Stomach smooth muscle (tissue), 2 donors: ENCODE data around the gene DENND6B.

Experiments used
- H3K27ac ChIP-seq: one replicate; pipeline ENCODE4 v1.7.0; 2013; ENCODE audit warnings: mild to moderate bottlenecking, low read length, inconsistent platforms
- H3K27me3 ChIP-seq, 2 donors: one replicate each; pipeline ENCODE4 v1.7.0; 2013; ENCODE audit warnings: low read length in 2 of 2; ENCODE audit not compliant: insufficient read depth in 2 of 2, control insufficient read depth in 1 of 2
- H3K36me3 ChIP-seq, 2 donors: one replicate each; pipeline ENCODE4 v1.7.0; 2013; ENCODE audit warnings: low read length in 2 of 2; ENCODE audit not compliant: control insufficient read depth in 2 of 2, insufficient read depth in 2 of 2
- H3K4me1 ChIP-seq: one replicate; pipeline ENCODE4 v1.7.0; 2013; ENCODE audit warnings: low read length; ENCODE audit not compliant: control insufficient read depth, insufficient read depth
- H3K4me3 ChIP-seq, 2 donors: one replicate each; pipeline ENCODE4 v1.7.0; 2013; ENCODE audit warnings: low read length in 2 of 2
- H3K9ac ChIP-seq, 2 donors: one replicate each; pipeline ENCODE4 v1.7.0; 2013; ENCODE audit warnings: low read length in 2 of 2, mild to moderate bottlenecking in 1 of 2
- H3K9me3 ChIP-seq, 2 donors: one replicate each; pipeline ENCODE4 v1.7.0; 2013; ENCODE audit warnings: low read length in 2 of 2; ENCODE audit not compliant: control insufficient read depth in 2 of 2
- donor health status: healthy.
- donor health status: Pancreatic carcinoma.

DENND6B gene

DNA sequence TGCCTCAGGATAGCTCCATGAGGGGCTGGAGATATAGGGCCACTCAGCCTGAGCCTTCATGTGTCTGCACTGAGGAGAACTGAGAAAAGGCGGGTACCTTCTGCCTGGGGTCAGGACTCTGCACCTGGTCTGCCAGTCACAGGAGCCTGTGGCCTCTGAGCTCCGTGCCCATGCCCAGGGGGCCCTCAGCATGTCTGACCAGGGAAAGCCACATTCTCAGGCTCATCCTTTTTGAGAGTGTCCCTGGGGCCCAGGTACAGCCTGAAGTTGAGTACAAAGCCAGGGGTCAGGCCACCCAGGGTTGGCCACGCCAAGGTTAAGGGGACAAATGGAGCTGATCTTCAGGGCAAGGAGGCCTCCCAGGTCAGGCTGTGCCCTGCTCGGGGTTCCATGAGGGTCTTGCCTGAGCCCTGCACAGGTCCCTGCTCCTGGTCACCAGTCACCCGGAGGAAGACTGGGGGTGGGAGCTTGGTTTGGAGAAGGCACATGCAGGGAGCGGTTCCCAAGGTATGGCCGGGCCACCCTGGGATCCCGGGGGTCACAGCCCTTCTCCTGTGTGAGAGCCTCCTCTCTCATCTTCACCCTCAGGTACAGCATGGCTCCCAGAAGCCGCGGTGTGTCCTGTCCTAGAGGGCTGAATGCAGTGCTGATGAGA is 6.0 kb downstream of the DENND6B start:
- Histone ChIP-seq H3K36me3 (no peaks in the 10 kb centered on the region), H3K4me3 (no peak overlapping the region), H3K4me1 (peaks cover under 1% of the 10 kb centered on the region), H3K9ac (no peak overlapping the region), H3K27ac (no peak overlapping the region), H3K27me3 (no peaks in the 10 kb centered on the region), H3K9me3 (no peaks in the 10 kb centered on the region)

- Histone ChIP-seq H3K4me1 (no peaks in the 10 kb centered on the region), H3K9ac (no peak overlapping the region), H3K4me3 (no peak overlapping the region), H3K36me3 (no peaks in the 10 kb centered on the region), H3K27ac (no peak overlapping the region), H3K27me3 (no peaks in the 10 kb centered on the region), H3K9me3 (no peaks in the 10 kb centered on the region)
Measured at GRCh38 chr22:50320116-50320515, 6.7 kb downstream of the DENND6B start.

DNA sequence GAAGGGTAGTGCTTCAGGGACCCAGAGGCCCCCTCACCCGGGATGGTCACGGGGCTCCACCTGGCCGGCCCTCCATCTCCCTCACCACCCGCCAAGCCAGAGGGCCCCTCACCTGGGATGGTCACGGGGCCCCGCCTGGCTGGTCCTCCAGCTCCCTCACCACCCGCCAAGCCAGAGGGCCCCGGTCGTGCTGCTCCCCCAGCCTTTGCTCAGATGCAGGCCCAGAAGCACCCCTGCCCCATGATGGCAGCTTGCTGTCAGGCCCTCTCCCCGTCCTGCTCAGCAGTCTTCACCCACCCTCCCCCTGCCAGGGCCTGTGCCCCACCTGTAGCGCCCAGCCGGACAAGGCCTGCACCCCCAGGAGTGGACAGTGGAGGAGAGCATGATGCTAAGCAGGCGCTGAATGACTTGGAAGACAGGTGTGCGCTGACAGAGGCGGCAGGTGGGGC is 7.3 kb downstream of the DENND6B start:
- no peak overlapping the region for H3K9ac ChIP-seq
- no peaks in the 10 kb centered on the region for H3K9me3 ChIP-seq
- no peak overlapping the region for H3K27ac ChIP-seq
- H3K4me3 ChIP-seq, result no peak overlapping the region
- H3K36me3 ChIP-seq, result no peaks in the 10 kb centered on the region
- no peaks in the 10 kb centered on the region for H3K4me1 ChIP-seq
- no peaks in the 10 kb centered on the region for H3K27me3 ChIP-seq

DNA sequence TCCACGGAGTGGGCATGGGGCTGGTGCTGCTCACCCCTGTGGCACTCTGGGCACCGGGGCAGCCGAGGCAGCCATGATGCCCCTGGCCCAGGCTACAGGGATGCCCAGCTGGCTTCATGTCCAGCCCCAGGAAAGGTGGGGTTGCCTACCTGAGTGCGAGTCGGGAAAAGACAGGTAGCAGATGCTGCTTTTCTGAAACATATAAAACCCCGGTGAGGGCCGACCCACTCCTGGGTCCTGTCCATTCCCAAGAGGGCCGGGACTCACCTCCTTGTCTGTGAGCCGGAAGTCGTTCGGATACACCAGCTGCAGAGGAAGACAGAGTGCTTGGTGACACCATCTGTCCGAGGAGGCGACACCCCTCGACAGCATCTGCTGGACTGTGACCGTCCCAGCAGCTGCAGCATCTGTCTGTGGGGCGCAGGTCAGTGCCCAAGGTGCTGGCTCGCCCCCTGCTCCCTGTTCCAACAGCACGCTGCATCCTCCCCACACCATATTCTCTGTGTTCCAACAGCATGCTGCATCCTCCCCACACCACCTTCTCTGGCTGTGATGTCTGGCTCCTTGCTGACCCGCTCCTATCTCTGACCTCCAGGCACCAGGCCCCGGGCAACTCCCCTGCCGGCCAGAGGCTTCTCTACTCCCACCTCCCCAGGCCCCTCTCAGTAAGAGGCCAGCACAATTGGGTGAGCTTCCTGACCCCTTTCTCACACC is 8.0 kb downstream of the DENND6B start:
- no peaks in the 10 kb centered on the region for H3K27me3 ChIP-seq
- no peaks in the 10 kb centered on the region for H3K36me3 ChIP-seq
- no peak overlapping the region for H3K4me3 ChIP-seq
- H3K9me3 ChIP-seq, result no peaks in the 10 kb centered on the region
- H3K27ac ChIP-seq, result no peak overlapping the region
- H3K9ac ChIP-seq, result no peak overlapping the region
- H3K4me1 ChIP-seq, result peaks cover 3% of the 10 kb centered on the region

DNA sequence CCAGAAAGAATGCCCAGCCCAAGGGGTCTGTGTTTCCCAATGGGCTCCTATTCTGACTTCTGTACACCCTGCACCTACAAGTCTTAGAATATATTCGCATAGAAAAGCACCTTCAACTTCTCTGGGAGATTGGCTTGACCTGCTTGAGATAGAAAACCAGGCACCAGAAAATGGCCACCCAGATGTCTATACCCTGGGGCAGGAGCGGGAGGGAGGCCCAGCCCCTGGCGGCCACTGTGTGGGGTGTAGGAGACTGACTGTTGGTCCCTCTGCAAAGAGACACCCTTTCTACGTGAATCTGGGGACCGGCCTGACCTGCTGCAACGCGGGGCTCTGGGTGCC is 8.5 kb downstream of the DENND6B start:
- H3K27me3 ChIP-seq, result no peaks in the 10 kb centered on the region
- no peaks in the 10 kb centered on the region for H3K9me3 ChIP-seq
- H3K4me3 ChIP-seq, result no peak overlapping the region
- no peak overlapping the region for H3K9ac ChIP-seq
- peaks cover 3% of the 10 kb centered on the region for H3K4me1 ChIP-seq
- H3K36me3 ChIP-seq, result no peaks in the 10 kb centered on the region
- no peak overlapping the region for H3K27ac ChIP-seq

DNA sequence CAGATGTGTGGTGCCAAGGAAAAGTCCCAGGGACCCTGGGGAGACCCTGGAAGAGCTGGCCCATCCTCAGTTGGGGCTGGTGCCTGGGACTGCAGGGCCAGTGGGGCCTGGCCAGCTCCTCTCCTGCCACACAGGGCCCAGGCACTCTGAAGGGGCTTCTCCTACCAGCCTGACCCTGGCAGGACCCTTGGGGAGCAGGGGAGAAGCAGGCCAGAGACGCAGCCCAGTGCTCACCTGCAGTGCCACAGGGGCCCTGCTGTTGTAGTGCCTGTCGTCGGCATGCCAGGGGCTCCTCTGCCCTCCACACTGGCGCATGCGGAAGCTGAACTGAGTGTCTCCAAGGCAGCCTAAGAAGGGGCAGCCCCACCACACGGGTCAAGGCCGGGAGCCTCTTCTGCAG is 9.1 kb downstream of the DENND6B start:
- Histone ChIP-seq H3K9me3 (no peaks in the 10 kb centered on the region), H3K9ac (no peak overlapping the region), H3K36me3 (no peaks in the 10 kb centered on the region), H3K27me3 (no peaks in the 10 kb centered on the region), H3K4me1 (peaks cover 3% of the 10 kb centered on the region), H3K4me3 (no peak overlapping the region), H3K27ac (no peak overlapping the region)

DNA sequence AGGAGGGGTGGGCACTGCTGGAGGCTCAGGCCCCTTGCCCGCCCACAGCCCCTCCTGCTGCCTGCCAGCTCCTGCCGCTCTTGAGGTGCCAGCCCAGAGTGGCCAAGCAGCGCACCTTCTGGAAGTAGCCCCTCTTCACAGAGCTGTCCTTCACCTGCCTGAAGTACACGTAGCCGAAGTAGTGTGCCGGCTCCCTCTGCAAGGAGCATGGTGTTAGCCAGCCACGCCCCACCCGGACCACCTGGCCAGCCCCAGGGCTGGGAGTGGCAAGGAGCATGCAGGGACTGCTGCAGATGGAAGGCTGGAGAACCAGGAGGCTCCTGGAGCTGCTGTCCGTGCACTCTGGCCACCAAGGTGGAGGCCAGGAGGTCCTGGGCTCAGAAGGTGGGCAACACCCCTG is 9.6 kb downstream of the DENND6B start:
- no peak overlapping the region for H3K27ac ChIP-seq

DNA sequence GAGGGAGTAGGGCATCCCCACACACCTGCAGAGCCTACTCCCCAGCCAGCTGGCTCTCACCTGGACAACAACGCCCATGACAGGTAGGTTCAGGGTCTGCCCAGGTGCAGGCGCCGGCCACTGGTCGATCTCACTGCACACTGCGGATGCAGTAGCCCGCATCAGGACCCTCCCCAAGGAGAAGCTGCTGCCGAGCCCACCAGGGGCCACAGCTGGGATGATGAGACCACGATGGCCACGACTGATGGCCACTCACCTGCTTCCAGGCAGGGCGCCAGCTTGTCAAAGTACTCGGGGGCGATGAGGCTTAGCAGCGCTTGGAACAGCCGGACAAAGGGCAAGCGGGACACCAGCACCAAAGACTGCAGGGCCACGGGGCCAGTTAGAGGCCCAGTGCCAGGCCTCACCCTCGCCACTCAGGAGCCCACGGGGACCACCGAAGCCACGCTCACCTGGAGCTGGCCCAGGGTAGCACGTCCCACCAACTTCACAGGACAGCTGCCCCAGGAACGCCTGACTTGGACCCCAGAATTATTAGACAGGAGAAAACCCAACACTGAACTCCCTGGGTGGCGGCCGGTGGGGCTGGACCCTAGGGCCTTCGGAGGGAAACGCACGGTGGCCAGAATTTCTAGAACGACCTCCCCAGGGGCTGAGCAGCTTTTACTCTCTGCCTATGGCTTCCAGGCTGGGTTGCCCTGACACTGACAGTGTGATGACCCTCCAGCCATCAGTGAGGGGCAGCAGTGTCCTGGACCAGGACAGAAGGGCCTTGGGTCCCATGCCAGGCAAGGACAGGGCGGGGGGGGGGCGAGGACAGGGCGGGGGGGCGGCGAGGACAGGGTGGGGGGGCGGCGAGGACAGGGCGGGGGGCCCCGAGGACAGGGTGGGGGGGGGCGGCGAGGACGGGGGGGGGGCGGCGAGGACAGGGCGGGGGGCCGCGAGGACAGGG is 10.4 kb downstream of the DENND6B start:
- Histone ChIP-seq H3K4me1 (peaks cover 3% of the 10 kb centered on the region), H3K27ac (no peak overlapping the region), H3K27me3 (no peaks in the 10 kb centered on the region), H3K4me3 (no peak overlapping the region), H3K9me3 (no peaks in the 10 kb centered on the region), H3K9ac (no peak overlapping the region), H3K36me3 (no peaks in the 10 kb centered on the region)

More for the DNA sequence above, 9.6 kb downstream of the DENND6B start:
- Histone ChIP-seq H3K9me3 (no peaks in the 10 kb centered on the region), H3K36me3 (no peaks in the 10 kb centered on the region), H3K27me3 (no peaks in the 10 kb centered on the region), H3K4me3 (no peak overlapping the region), H3K9ac (no peak overlapping the region), H3K4me1 (peaks cover 3% of the 10 kb centered on the region)

- Histone ChIP-seq H3K9me3 (no peaks in the 10 kb centered on the region), H3K4me1 (peaks cover 3% of the 10 kb centered on the region), H3K27ac (no peak overlapping the region), H3K36me3 (no peaks in the 10 kb centered on the region), H3K4me3 (no peak overlapping the region), H3K27me3 (no peaks in the 10 kb centered on the region), H3K9ac (no peak overlapping the region)
Measured at GRCh38 chr22:50315289-50316113, 11.3 kb downstream of the DENND6B start.
